Measurements from ENCODE around the gene NEB.
"Not testable (repeated sequence)": the region's sequence is repeated elsewhere in the genome, so short reads cannot be mapped to it uniquely, and the experiment has no call there.

NEB gene

DNA sequence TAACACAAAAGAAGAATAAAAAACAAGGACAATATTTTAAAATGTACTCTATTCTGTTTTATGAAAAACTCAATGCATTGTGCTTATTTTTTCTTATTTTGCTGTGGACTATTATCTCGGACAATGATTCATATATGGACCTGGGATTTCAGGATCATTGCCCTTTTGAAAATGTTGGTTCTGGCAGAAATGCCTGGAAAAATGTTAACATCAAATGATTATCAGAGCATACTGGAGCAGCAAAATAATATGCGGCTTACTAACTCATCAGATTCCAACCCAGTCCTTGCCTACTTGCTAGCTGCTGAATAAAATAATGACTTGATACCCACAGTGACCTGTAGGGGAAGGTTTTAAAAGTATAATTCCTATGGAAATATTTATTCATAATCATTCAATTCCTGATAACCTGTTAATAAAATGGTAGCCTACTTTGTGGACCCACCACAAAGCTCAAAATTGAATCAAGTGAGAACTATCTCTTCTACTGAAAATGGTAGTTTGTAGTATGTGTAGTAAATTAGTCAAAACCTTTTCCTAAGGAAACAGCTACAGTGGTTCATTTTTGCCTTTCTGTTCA lies 117.4 kb downstream of the NEB start:
- in situ Hi-C loops (cut with MboI; ENCODE audit: low pct_unique_long_range_greater_than_20kb, low sequenced_read_pairs, unreplicated experiment), result loop anchor here (10.0 kb wide), 1 partner anchor 408 kb away; no protein-coding TSS in a partner anchor
- DNase-seq (ENCODE audit: low spot score), result no peak
- TF ChIP-seq, protein P1, sequence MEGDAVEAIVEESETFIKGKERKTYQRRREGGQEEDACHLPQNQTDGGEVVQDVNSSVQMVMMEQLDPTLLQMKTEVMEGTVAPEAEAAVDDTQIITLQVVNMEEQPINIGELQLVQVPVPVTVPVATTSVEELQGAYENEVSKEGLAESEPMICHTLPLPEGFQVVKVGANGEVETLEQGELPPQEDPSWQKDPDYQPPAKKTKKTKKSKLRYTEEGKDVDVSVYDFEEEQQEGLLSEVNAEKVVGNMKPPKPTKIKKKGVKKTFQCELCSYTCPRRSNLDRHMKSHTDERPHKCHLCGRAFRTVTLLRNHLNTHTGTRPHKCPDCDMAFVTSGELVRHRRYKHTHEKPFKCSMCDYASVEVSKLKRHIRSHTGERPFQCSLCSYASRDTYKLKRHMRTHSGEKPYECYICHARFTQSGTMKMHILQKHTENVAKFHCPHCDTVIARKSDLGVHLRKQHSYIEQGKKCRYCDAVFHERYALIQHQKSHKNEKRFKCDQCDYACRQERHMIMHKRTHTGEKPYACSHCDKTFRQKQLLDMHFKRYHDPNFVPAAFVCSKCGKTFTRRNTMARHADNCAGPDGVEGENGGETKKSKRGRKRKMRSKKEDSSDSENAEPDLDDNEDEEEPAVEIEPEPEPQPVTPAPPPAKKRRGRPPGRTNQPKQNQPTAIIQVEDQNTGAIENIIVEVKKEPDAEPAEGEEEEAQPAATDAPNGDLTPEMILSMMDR (IDR thresholded peaks at IDR 0.05; ENCODE audit: extremely low read depth, insufficient read depth, missing control alignments), result no peak

DNA sequence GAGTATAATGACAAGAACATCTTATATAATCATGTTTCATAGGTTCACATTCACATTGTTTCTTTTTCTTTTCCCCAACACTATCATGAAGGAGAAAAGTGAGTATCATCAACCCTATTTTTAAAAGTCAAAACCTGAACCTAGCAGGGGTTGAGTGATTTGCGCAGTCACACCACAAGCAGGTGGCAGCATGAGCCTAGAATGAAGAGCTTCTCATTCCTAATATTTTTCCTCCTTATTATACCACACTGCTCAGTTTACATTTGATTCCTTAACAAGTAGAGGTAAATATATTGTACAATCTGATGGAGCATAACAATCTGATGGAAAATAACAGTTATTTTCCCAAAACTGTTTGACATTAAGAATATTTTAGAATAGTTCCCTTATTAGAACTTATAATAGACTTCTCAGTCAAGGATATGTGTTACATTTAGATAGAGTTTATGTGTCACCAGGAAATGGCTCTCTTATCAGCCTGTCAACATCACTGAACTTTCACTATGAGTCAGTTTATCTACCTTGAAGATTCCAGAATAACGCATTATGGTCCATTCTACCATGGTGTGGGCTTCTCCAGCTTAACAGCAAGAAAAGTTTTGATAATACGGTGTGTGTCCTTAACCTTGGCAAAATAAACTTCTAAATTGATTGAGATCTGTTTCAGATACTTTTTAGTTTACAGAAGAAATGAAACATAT lies 119.5 kb downstream of the NEB start:
- in situ Hi-C loops (cut with MboI; ENCODE audit: low pct_unique_long_range_greater_than_20kb, low sequenced_read_pairs, unreplicated experiment), result loop anchor here (10.0 kb wide), 1 partner anchor 410 kb away; no protein-coding TSS in a partner anchor
- no peak for DNase-seq (ENCODE audit: low spot score)
- TF ChIP-seq, protein P1 (IDR thresholded peaks at IDR 0.05; ENCODE audit: extremely low read depth, insufficient read depth, missing control alignments), result no peak

DNA sequence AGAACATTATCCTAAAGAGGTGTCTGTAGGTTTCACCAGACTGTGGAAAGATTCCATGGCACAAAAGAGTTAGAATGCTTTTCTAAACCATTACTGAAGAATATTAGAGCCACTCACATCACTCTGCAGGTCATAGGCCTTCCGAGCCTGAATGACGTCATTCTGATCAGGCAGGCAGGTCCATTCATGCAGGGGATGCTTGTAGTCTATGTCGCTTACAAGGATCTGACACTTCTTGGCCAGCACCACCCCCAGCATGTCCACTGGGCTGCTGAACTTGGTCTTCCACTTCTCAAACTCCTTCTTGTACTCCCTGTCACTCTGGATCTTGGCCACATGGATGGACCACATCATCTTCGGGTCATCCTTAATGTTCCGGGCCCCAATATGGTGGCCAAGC lies 120.1 kb downstream of the NEB start:
- DNase-seq (ENCODE audit: low spot score), result no peak
- TF ChIP-seq, protein P1 (IDR thresholded peaks at IDR 0.05; ENCODE audit: extremely low read depth, insufficient read depth, missing control alignments), result no peak
- in situ Hi-C loops (cut with MboI; ENCODE audit: low pct_unique_long_range_greater_than_20kb, low sequenced_read_pairs, unreplicated experiment), result loop anchor here (10.0 kb wide), 1 partner anchor 411 kb away; no protein-coding TSS in a partner anchor

DNA sequence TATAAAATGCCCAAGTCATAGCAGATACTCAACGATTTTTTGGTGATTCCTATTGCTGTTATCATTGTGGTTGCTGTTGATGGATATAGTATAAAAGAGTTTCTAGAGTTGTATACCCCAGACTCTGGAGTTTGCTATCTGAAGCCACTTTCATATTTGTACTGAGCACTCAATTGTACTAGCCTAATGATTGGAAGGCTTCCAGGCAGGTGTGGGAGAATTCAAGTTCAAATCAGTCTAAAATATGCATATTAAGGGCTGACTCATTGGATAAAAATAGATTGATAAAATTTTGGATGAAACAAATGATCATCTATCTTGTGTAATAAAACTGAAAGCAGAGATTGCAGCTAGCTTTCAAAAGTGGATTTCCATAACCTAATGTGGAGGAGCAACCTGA lies 122.9 kb downstream of the NEB start:
- in situ Hi-C loops (cut with MboI; ENCODE audit: low pct_unique_long_range_greater_than_20kb, low sequenced_read_pairs, unreplicated experiment), result loop anchor here (10.0 kb wide), 1 partner anchor 413 kb away; no protein-coding TSS in a partner anchor
- DNase-seq (ENCODE audit: low spot score), result no peak
- TF ChIP-seq, protein P1 (IDR thresholded peaks at IDR 0.05; ENCODE audit: extremely low read depth, insufficient read depth, missing control alignments), result no peak

DNA sequence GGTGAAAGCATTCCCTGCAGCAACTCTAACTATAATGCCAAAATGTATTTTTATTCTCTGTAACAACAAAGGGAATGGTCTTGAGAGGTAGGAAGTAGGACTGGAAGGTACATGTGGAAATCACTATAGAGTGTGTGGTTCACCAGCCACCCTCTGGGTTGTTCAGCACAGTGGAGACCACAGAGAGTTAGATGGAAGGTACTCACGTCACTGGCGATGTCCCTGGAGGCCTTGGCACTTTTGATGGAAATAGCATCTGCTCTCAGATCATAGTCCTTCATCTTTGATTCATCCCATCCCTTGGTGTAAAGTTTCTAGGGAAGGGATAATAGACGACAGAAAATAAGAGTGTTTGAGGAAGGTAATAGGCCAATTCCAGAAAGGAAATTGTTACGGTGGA lies 124.0 kb downstream of the NEB start:
- TF ChIP-seq, protein P1 (IDR thresholded peaks at IDR 0.05; ENCODE audit: extremely low read depth, insufficient read depth, missing control alignments), result no peak
- no peak for DNase-seq (ENCODE audit: low spot score)
- in situ Hi-C loops (cut with MboI; ENCODE audit: low pct_unique_long_range_greater_than_20kb, low sequenced_read_pairs, unreplicated experiment), result loop anchor here (10.0 kb wide), 1 partner anchor 414 kb away; no protein-coding TSS in a partner anchor

DNA sequence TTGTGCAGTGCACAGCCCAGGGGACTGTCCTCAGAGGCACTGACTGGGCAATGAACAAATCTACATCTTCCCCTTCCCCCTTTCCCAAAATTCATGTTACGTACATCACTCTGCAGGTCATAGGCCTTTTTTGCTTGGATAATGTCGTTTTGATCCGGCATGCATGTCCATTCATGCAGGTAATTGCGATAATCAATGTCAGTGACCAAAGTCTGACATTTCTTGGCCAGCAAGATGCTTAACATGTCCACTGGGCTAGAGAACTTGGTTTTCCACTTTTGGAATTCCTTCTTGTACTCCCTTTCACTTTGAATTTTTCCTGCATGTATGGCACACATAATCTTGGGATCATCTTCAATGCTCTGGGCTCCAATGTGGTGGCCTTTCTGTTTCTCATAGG lies 124.6 kb downstream of the NEB start:
- in situ Hi-C loops (cut with MboI; ENCODE audit: low pct_unique_long_range_greater_than_20kb, low sequenced_read_pairs, unreplicated experiment), result loop anchor here (10.0 kb wide), 1 partner anchor 415 kb away; no protein-coding TSS in a partner anchor
- TF ChIP-seq, protein P1 (IDR thresholded peaks at IDR 0.05; ENCODE audit: extremely low read depth, insufficient read depth, missing control alignments), result no peak
- DNase-seq (ENCODE audit: low spot score), result no peak

DNA sequence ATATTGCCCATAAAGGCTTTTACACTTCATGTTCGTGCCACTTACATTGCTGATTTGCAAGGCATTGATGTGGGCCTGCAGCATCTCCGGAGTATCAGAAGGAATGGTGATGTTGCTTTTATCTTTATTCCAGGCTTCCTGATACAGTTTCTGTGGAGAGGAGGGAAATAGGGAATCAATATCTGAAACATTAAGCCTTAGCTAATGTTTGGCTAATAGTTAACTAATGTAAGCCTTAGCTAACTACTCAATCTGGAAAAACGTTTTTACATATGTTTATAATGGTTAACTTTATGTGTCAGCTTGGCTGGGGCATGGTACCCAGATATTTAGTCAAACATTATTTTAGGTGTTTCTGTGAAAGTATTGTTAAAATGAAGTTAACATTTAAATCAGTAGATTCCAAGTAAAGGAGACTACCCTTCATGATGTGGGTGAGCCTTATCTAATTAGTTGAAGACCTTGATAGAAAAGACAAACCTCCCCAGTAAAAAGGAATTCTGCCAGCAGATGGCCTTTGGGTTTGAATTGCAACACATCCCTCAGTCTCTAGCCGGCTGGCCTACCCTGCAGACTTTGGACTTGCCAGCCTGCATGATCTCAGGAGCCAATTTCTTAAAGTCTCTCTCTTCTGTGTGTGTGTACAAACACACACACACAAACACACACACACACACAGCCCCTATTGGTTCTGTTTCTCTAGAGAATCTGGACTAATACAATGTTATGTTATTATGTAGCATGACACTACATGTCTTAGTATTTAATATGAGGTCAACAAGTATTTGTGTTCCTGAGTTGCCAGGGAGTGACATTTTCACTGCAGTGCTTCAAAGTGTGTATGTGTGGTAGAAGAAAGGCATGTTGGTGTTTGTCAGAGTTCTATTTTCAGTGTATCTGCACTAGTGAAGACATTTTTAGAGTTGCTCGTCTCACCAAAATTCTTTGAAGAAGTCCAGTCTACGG lies 126.5 kb downstream of the NEB start:
- DNase-seq (ENCODE audit: low spot score); in situ Hi-C loops (cut with MboI; ENCODE audit: low pct_unique_long_range_greater_than_20kb, low sequenced_read_pairs, unreplicated experiment): not testable (repeated sequence)

DNA sequence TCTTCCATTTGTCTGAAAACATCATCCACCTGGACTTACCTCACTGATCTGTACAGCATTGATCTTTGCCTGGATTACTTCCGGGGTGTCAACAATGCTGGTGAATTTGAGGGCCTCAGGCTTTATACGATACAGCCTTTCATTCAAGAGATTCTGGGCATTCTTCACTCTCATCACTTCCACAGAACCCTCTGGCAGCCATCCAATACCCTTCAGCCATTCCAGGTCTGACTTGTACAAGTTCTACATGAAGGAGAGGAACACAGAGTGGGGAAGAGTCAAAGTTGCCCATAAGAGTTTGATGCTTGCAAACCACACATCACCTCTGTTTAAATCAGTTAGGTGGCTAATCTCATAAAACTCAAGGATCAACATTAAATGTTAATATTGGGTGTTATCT lies 130.7 kb downstream of the NEB start:
- DNase-seq (ENCODE audit: low spot score); in situ Hi-C loops (cut with MboI; ENCODE audit: low pct_unique_long_range_greater_than_20kb, low sequenced_read_pairs, unreplicated experiment): not testable (repeated sequence)

DNA sequence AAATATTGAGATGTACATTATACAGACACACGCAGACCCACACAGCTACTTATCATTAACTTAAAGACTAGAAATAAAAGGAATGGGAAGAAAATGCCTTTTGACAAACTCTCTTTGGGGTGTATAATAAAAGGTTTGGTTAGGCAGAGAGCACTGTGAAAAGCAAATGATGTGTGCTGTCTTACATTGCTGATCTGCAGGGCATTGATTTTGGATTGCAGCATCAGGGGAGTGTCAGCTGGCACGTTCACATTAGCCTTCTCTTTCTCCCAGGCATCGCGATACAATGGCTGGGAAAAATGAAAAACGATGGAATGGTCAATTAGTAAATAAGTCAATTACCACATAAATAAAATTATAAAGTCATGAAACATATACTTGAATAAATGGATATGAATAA lies 131.9 kb downstream of the NEB start:
- in situ Hi-C loops (cut with MboI; ENCODE audit: low pct_unique_long_range_greater_than_20kb, low sequenced_read_pairs, unreplicated experiment); DNase-seq (ENCODE audit: low spot score): not testable (repeated sequence)

Measured in GM13977 (cell line).